ENCODE data around the gene CHDH.

Gene CHDH

DNA sequence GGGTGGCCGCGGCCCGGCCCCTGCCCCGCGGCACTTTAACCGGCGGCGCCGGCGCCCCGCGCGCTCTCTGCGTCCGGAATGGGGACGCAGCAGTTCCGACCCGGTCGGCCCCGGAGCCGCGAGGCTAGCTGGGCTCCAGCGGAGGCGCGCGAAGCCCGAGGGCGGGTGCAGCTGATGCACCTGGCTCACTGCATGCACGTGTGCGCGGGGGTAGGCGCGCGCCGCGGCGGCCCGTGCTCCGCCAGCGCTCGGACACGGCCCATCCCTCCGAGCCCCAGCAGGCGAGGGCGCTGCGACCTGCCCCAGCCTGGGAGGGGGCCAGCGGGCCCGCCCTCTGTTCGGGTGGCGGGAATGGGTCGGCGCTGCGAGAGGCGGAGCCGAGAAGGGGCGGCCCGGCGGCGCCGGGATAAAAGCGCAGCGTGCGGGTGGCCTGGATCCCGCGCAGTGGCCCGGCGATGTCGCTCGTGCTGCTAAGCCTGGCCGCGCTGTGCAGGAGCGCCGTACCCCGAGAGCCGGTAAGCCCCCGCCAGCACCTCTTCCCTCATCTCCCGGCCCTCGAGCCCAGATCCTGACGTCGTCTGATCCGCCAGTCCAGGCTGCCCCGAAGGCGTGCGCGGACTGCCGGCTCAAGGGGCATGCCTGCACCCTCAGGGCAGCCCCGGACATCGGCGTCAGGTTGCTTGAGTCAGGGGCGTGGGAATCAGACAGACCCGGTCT is at the start of gene CHDH, which contains the start of gene IL17RB:
TSS of gene CHDH (minus strand) at position 286 of the 717 bp plus-strand sequence. CDS start 22,411 bp downstream, outside the sequence.
TSS of gene IL17RB (plus strand) at position 435 of the 717 bp plus-strand sequence. CDS start at position 456, 21 bp downstream.
- no peak for DNase-seq

DNA sequence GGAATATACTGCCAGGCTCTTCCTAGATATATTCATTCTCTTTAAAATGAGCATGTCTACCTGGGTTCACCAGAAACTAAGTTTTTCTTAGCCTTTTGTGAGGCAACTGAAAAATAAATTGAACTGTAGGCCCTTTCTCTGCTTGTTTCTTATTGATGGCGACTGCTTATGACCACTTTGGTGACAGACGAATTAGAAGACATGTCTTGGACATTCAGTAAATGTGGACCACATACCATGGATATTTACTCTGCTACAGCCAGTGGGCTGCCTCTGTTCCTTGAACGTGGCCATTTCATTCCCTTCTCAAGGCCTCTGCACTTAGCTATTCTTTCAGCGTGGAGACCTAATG is 46.0 kb upstream of the CHDH start:
- no peak for DNase-seq

GRCh38 chr3:53891497-53892285 is 45.5 kb upstream of the CHDH start, which contains the start of gene SELENOK:
Gene SELENOK (minus strand): TSS chr3:53891859.
- peak; percentile 92 for DNase-seq

DNA sequence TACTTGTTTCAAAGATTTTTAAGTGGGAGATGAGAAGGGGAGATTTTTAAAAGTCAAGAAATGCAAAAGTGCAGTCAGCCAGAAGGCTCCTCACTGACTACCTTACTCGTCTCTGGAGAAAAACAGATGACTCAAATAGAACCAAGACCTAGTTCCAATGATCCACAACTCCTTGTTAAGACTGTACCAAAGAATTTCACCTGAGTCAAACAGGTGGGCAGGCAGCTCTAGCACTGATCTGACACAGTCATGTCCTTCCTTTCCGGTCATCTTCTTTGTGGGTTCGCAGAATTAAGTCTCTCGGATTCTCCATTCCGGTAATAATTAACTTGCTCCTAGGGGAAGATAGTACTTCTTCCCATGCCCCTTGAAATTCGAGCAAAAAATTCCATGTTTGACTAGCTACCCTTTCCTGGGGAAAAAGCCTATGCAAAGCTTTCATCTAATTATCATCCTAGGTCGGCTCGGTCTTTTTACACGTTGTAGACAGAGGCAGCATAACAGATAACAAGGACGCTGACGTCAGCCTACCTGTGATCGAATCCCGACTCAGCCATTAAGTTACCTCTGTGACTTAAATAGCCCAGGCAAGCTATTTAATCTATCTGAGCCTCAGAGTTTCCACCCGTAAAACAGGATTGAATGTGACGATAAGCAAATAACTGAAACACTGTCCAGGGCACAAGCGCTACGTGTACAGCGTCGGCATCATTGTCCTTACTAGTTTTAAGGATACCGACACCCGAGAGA is 44.7 kb upstream of the CHDH start:
- peak; percentile 10 for DNase-seq

GRCh38 chr3:53888232-53888631 is 42.0 kb upstream of the CHDH start:
- DNase-seq, result no peak

DNA sequence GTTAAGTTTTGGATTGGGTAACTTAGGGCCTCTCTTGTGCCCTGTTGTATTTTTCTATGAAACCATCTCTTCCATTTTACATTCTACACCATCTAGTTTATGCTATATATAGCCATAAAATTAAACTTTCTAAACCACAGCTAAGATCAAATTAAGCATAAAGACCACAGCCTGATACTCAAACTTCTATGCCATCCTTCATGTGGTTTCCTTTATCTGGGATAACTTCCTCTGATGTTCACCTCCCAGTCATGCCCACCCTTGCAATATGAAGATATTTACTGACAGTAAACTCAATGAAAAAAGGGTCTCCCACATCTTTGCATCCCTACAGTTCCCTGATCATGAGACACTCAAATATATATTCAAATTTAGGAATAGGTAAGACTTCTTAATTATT is 41.2 kb upstream of the CHDH start:
- DNase-seq, result no peak

DNA sequence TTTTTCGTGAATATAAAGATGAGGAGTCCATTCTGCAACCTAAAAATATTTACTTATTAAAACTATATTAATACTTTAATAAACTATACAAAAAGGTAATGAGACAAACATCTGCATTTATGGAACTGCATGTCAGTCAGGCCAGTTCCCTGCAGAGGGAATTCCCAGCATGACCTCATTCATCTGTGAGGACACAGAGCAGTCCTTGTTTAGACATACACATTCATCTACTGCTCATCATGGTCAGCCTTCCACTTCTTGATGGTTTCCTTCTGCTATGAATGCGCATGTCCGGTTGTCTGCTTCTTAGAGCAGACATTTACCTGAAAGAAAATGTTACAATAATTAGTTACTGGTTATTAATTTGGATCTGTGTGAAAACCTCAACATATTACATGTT is 39.0 kb upstream of the CHDH start:
- no peak for DNase-seq

DNA sequence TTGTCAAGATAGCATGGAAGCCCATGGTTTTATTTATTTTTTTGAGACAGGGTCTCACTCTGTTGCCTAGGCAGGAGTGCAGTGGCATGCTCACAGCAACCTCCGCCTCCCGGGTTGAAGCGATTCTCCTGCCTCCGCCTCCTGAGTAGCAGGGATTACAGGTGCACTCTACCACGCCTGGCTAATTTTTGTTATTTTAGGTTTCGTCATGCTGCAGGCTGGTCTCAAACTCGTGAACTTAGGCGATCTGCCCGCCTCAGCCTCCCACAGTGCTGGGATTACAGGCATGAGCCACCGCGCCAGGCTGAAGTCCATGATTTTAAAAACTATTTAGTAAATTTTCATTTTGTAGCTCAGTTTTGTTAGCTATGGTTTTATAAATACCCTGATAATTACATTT is 38.4 kb upstream of the CHDH start:
- no peak for DNase-seq

GRCh38 chr3:53883008-53883407 is 36.8 kb upstream of the CHDH start:
- DNase-seq, result no peak

GRCh38 chr3:53881691-53882593 is 35.7 kb upstream of the CHDH start, which contains the start of gene ACTR8:
Gene ACTR8 (minus strand): TSS chr3:53882152. CDS start chr3:53882101, 51 bp downstream.
- DNase-seq, result peak; percentile 46

DNA sequence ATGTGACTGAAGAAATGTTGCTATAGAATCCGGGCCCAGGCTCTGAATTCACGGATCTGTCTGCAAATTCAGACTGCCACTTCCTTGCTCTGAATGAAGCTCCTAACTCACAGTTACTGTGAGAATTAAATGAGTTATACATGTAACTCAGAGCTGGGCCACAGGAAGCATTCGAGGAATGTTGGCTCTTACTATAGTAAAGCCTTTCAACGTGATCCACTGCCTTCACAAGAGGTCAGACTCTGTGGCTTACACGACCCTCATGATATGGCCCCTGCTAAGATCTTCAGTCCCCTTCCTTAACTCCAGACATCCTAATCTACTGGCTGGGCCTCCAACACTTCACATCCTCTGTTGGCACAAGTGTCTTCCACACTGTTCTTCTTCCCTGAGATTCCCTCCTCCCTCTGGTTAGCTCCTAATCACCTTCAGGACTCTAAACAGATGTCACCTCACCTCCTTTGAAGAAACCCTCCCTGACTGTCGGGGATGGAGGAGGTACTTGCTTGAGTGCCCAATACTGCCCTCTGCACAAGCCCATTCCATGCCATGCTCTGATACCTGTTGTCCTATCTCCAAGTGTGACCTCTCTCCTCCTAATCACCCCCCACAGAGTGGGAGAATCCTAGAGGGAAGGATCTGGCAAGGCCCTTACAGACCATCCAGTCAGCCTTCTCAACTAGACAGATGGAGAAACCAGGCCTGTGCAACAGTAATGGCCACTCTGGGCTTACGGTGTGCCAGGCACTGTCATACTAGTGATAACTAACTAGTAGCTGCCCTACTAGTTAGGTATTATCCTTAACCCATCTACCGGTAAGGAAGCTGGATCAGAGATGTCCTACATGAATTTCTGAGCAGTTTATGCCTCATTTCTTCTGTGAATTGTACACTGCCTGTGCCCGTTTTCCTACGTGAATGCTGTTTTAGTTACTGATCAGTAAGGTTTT is 34.5 kb upstream of the CHDH start:
- DNase-seq, result no peak

DNA sequence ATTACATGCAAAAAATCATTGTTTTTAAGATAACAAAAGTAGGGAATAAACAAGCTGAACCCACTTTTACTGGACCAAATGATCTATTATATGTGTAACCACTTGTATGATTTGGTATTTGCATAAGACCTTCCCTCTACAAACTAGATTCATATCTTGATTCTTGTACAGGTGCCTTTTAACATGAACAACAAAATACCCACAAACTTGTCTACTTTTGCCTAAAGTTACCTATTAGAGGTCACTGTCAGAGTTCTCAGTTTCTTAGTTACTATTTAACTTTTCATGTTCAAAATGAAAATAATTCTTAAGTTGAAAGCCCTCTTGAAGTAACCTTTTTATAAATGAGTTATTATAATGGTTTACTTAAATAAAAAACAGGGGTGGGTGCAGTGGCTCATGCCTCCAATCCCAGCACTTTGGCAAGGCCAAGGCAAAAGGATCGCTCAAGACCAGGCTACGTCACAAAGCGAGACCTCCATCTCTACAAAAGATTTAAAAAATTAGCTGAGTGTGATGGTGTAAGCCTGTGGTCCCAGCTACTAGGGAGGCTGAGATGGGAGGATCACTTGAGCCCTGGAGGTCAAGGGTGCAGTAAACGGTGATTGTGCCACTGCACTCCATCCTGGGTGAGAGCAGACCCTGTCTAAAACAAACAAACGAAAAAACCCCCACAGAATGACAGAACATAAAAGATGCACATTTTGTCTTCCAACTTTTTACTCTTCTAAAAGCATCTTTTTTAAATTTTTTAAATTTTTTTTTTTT is 19.7 kb upstream of the CHDH start:
- DNase-seq, result no peak

GRCh38 chr3:53863145-53863544 is 16.9 kb upstream of the CHDH start:
- no peak for DNase-seq

DNA sequence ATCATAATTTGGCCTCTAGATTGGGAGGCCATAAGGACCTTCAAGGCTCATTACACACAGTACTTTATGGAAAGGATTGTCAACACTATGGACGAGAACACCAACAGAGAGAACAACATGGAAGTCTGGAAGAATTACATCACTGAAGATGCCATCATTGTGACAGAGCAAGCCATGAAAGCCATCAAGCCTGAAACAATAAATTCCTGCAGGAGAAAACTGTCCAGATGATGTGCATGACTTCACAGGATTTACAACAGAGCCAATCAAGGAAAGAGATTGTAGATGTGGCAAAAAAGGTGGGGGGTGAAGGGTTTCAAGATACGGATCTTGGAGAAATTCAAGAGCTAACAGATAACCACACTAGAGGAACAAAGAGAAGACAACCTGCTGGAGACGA is 16.0 kb upstream of the CHDH start:
- DNase-seq, result no peak

DNA sequence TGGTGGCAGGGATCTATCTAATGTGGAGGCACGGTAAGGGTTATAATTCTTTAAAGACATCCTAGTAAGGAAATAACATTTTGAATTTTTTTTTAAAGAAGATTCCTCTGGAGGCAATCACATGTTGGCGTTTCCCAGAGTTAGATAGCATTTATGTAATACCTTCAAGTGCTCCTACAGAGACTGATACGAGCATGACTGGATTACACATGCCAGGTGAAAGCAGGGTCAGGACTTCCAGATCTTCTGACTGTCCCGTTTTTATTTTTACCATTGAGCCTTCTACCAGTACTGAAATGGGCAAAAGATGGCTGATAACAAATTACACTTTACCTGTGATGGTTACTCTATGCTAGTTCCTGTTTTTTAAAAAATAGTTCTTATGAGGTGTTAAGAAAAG is 14.0 kb upstream of the CHDH start:
- no peak for DNase-seq

DNA sequence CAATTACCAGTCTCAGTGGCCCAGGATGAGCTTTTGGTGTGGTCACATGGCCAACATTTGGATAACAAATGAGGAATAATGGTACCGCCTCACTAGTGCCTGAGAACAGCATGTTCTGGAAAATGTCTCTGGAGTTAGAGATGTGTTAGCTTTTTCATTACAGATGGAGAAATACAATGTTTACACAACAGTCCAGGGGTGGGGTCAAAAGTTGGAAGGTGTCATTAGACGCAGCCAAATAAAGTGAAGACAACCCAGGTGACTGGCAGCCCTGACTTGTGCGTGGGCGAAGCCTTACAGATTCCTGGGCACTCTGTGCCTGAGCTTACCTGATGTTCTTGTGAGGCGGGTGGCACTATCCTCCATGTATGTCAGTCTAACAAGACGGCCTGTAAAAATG is 13.0 kb upstream of the CHDH start:
- no peak for DNase-seq

DNA sequence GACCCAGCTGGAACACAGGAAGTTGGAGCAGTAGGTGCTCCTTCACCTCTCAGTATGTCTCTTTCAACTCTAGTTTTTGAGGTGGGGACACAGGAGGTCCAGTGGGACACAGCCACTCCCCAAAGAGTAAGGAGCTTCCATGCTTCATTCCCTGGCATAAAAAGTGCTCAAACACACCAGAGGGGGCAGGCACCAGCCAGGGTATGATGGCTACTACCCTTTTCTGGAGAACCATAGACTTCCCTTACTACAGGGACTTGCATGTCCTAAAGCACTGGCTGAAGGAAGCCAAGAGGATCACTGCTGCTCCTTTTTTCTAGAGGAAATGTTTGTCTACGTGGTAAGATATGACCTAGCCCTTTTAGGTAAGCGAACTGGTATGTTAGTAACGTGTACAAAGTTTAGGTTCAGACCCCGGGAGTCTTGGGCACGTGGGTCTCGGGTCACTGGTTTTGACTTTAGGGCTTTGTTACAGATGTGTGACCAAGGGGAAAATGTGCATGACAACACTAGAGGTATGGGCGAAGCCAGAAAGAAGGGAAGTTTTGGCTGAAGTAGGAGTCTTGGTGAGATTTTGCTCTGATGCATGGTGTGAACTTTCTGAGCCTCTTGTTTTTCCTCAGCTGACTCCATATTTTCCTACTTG is 12.0 kb upstream of the CHDH start:
- no peak for DNase-seq

GRCh38 chr3:53856964-53857363 is 10.7 kb upstream of the CHDH start:
- DNase-seq, result no peak

- DNase-seq, result no peak
Measured at GRCh38 chr3:53850895-53851294, 4.7 kb upstream of the CHDH start.

GRCh38 chr3:53849916-53850315 is 3.7 kb upstream of the CHDH start:
- DNase-seq, result no peak

Measured in NCI-H748 treated with DMSO at 0.1 percent for 48 hours (cell line).